Non-pigmented ciliary epithelial cell (primary cell): ENCODE data around the gene COL4A1.

ENCODE experiments used
- DNase-seq: peaks from one replicate; pipeline ENCODE4 v3.0.0-alpha.2; 2010; ENCODE audit warnings: low read depth

Gene COL4A1

GRCh38 chr13:110293037-110293436 lies 13.9 kb downstream of the COL4A1 start:
- DNase-seq, result no peak

- DNase-seq, result no peak
Observed at GRCh38 chr13:110291286-110291685, 15.7 kb downstream of the COL4A1 start.

GRCh38 chr13:110290826-110291225 lies 16.1 kb downstream of the COL4A1 start:
- no peak for DNase-seq

- DNase-seq, result no peak
Observed at GRCh38 chr13:110290153-110290552, 16.8 kb downstream of the COL4A1 start.

GRCh38 chr13:110289661-110290060 lies 17.3 kb downstream of the COL4A1 start:
- DNase-seq, result no peak

GRCh38 chr13:110289174-110289573 lies 17.8 kb downstream of the COL4A1 start:
- DNase-seq, result no peak

- DNase-seq, result no peak
Observed at GRCh38 chr13:110286833-110287819, 19.8 kb downstream of the COL4A1 start.

GRCh38 chr13:110285991-110286832 lies 20.7 kb downstream of the COL4A1 start:
- DNase-seq, result no peak

GRCh38 chr13:110284779-110285484 lies 22.0 kb downstream of the COL4A1 start:
- DNase-seq, result no peak

GRCh38 chr13:110283736-110284517 lies 23.0 kb downstream of the COL4A1 start:
- DNase-seq, result no peak

GRCh38 chr13:110282316-110282841 lies 24.6 kb downstream of the COL4A1 start:
- no peak for DNase-seq

- DNase-seq, result no peak
Observed at GRCh38 chr13:110281736-110282135, 25.2 kb downstream of the COL4A1 start.

GRCh38 chr13:110280985-110281688 lies 25.8 kb downstream of the COL4A1 start:
- no peak for DNase-seq

- no peak for DNase-seq
Observed at GRCh38 chr13:110280231-110280813, 26.6 kb downstream of the COL4A1 start.

GRCh38 chr13:110279684-110280083 lies 27.3 kb downstream of the COL4A1 start:
- no peak for DNase-seq

GRCh38 chr13:110278859-110279258 lies 28.1 kb downstream of the COL4A1 start:
- no peak for DNase-seq

GRCh38 chr13:110277357-110277975 lies 29.5 kb downstream of the COL4A1 start:
- no peak for DNase-seq

GRCh38 chr13:110276553-110276950 lies 30.4 kb downstream of the COL4A1 start:
- DNase-seq, result no peak

GRCh38 chr13:110275931-110276552 lies 30.9 kb downstream of the COL4A1 start:
- DNase-seq, result no peak
